K562 (cell line): Measurements from ENCODE around the gene NPFF. TPM values are rescaled to one million over a fixed set of nuclear protein-coding genes. Genes with fewer than 3 reads are reported as not detected.

Source experiments
- ATAC-seq: fragments of 200-7000 bp; cut with Tn5 transposase; 3 replicates; pipeline ENCODE4 v1.9.1; 2020; ENCODE audit warnings: moderate library complexity
- BruUV-seq: library from RNA; stranded (reverse); fragments of 400-500 nt; replicated peaks from 2 replicates; lab custom pipeline; 2021; lab: Mats Ljungman, UMichigan
- CTCF ChIA-PET: fragments of 300-600 bp; formaldehyde crosslinking; extraction: SDS; loops from one replicate; lab custom pipeline; 2021; ENCODE audit warnings: low intra/inter-chr PET ratio; lab: Yijun Ruan, JAX
- POLR2A ChIA-PET: fragments of 300-600, 350-650 bp; sonication (Branson Sonifier 250); formaldehyde crosslinking; extraction: SDS; loops from one replicate; lab custom pipeline; 2021; ENCODE audit warnings: antibody characterized with exemption, inconsistent platforms; lab: Yijun Ruan, JAX
- DNase-seq, 4 experiments: peaks; one replicate each; pipeline versions ENCODE4 v3.0.0 to v3.0.0-alpha.2; 2011 to 2018; ENCODE audit warnings: low spot score in 3 of 4, mixed read lengths in 3 of 4; ENCODE audit errors: extremely low read depth in 1 of 4
- FAIRE-seq: peaks from 2 replicates; lab custom pipeline; 2011; peaks lifted over from hg19 to GRCh38; lab: Jason Lieb, UNC
- H2AFZ ChIP-seq: 2 replicates; pipeline ENCODE4 v1.6.0; 2011; ENCODE audit warnings: low read depth, low read length, control low read depth, inconsistent platforms
- H3K27ac ChIP-seq: fragments of 200-600 bp; 3 replicates; pipeline ENCODE4 v1.8.0; 2011; ENCODE audit warnings: low read depth, mild to moderate bottlenecking, control low read depth, inconsistent platforms, low read length, moderate library complexity, mixed read lengths; ENCODE audit errors: extremely low read depth
- H3K27me3 ChIP-seq, 2 experiments: fragments of 300-600 bp in 1 of 2; 2 replicates in 1 of 2; 3 replicates in 1 of 2; pipeline versions ENCODE4 v1.6.0 to v1.8.0; 2011; ENCODE audit warnings: inconsistent platforms in 2 of 2, low read length in 2 of 2, mild to moderate bottlenecking in 1 of 2, mixed read lengths in 1 of 2, moderate library complexity in 1 of 2; ENCODE audit not compliant: control insufficient read depth in 2 of 2, insufficient read depth in 2 of 2
- H3K36me3 ChIP-seq: fragments of 300-600 bp; 3 replicates; pipeline ENCODE4 v1.8.0; 2011; ENCODE audit warnings: mild to moderate bottlenecking, low read length, inconsistent platforms; ENCODE audit not compliant: control insufficient read depth, insufficient read depth
- H3K4me1 ChIP-seq, 2 experiments: fragments of 200-600 bp in 1 of 2; replicated peaks in 1 of 2; 2 replicates in 1 of 2; 3 replicates in 1 of 2; pipeline versions ENCODE4 v1.5.1 to v1.8.0; 2011; ENCODE audit warnings: inconsistent platforms in 2 of 2, low read length in 2 of 2, mild to moderate bottlenecking in 1 of 2, mixed read lengths in 1 of 2, moderate library complexity in 1 of 2; ENCODE audit not compliant: control insufficient read depth in 2 of 2, insufficient read depth in 2 of 2
- H3K4me2 ChIP-seq: 2 replicates; pipeline ENCODE4 v1.6.1; 2011; ENCODE audit warnings: low read length, control low read depth, inconsistent platforms, mixed read lengths; ENCODE audit not compliant: insufficient read depth
- H3K4me3 ChIP-seq: fragments of 200-600 bp; sonication (generic), shearing (Covaris generic); 2 replicates; pipeline ENCODE4 v1.5.1; 2016; ENCODE audit warnings: control low read depth, inconsistent platforms
- H3K79me2 ChIP-seq: fragments of 200-600 bp; 3 replicates; pipeline ENCODE4 v1.8.0; 2011; ENCODE audit warnings: low read length, inconsistent platforms; ENCODE audit not compliant: control insufficient read depth, insufficient read depth
- H3K9ac ChIP-seq, 2 experiments: 2 replicates each; pipeline versions ENCODE4 v1.6.0 to v1.6.1; 2011; ENCODE audit warnings: low read depth in 2 of 2, low read length in 2 of 2, control low read depth in 1 of 2, inconsistent platforms in 1 of 2, mild to moderate bottlenecking in 1 of 2, mixed read lengths in 1 of 2; ENCODE audit not compliant: insufficient read depth in 1 of 2
- H3K9me1 ChIP-seq: one replicate; pipeline ENCODE4 v1.6.0; 2011; ENCODE audit warnings: inconsistent platforms, mild to moderate bottlenecking, low read length, moderate library complexity; ENCODE audit not compliant: control insufficient read depth, insufficient read depth
- H3K9me3 ChIP-seq: replicated peaks from 2 replicates; pipeline ENCODE4 v1.5.1; 2011; ENCODE audit warnings: low read depth, low read length, inconsistent platforms; ENCODE audit not compliant: control insufficient read depth, insufficient read depth
- H4K20me1 ChIP-seq: replicated peaks from 2 replicates; pipeline ENCODE4 v1.6.1; 2011; ENCODE audit warnings: low read length, inconsistent platforms, mixed read lengths; ENCODE audit not compliant: control insufficient read depth, insufficient read depth
- ARHGAP35 ChIP-seq: fragments of 450-650 bp; IDR thresholded peaks from 2 replicates; pipeline ENCODE4 v1.6.1; 2018; ENCODE audit not compliant: partially characterized antibody
- ZNF436 ChIP-seq: fragments of 250-450, 450-650 bp; sonication (Bioruptor Pico); formaldehyde crosslinking; IDR thresholded peaks from 2 replicates; pipeline ENCODE4 v1.7.0; 2020; ENCODE audit warnings: mild to moderate bottlenecking
- WGBS: fragments of 100-300 bp; shearing (Covaris generic); methylation state at CpG from one replicate; pipeline ENCODE4 v1.1.6; 2016; ENCODE audit warnings: low coverage, mixed read lengths; ENCODE audit not compliant: insufficient coverage; ENCODE audit errors: missing lambda C conversion rate; 5-methylcytosine and 5-hydroxymethylcytosine counted together
- in situ Hi-C: fragments of 300-500 bp; cut with MboI; formaldehyde crosslinking; loops from 4 replicates; pipeline ENCODE4 v1.15.0; 2018; ENCODE audit warnings: inconsistent platforms, mixed read lengths
- intact Hi-C: fragments of 100-400 bp; cut with micrococcal nuclease; formaldehyde crosslinking; loops from 2 replicates; pipeline ENCODE4 v1.14.2; 2022
- polyA plus RNA-seq, 8 experiments: library from polyadenylated mRNA; depleted of rRNA in 4 of 8; stranded (reverse) in 5 of 8; unstranded in 3 of 8; fragments of >200 nt; fragmentation: Nextera tagmentation in 2 of 8; fragmentation: Illumina TruSeq in 1 of 8; extraction: Ambion mirVana in 2 of 8; extraction: Trizol in 1 of 8; gene quantifications; 2 replicates each; pipeline versions ENCODE4 v1.2.1 to v1.2.3, GENCODE V29; 2011 to 2014; ENCODE audit warnings: inconsistent platforms in 1 of 8, missing spikeins in 1 of 8
- total RNA-seq, 7 experiments: library from RNA; depleted of rRNA in 6 of 7; stranded (reverse); fragments of >200 nt in 6 of 7; fragmentation: Illumina TruSeq in 2 of 7; extraction: Trizol in 2 of 7; gene quantifications; 2 replicates each; pipeline versions ENCODE4 v1.2.1 to v1.2.3, GENCODE V29; 2011 to 2021; ENCODE audit warnings: low replicate concordance in 1 of 7
- TF ChIP-seq, protein P1 (sequence below), 2 experiments: fragments of 450-650 bp in 1 of 2; sonication (generic) in 1 of 2; formaldehyde crosslinking in 1 of 2; IDR thresholded peaks in 1 of 2; conservative IDR thresholded peaks in 1 of 2; 2 replicates each; pipeline versions ENCODE4 v1.6.1 to v1.8.1; 2016 to 2023; ENCODE audit warnings: mild to moderate bottlenecking in 2 of 2, moderate library complexity in 2 of 2, inconsistent platforms in 1 of 2, missing genetic modification reagents in 1 of 2
- TF ChIP-seq, protein P2 (sequence below): fragments of 450-650 bp; formaldehyde crosslinking; conservative IDR thresholded peaks from 2 replicates; pipeline ENCODE4 v1.4.0; 2022; ENCODE audit warnings: mild to moderate bottlenecking, missing genetic modification characterization

The NPFF gene
- total and polyA plus RNA-seq, 9 of the 15 experiments (the other 6 are each of a cell fraction or from before 2014, with no cell fraction given) = 0.15 to 1.2 (median 0.55) TPM; not detected in 6

DNA sequence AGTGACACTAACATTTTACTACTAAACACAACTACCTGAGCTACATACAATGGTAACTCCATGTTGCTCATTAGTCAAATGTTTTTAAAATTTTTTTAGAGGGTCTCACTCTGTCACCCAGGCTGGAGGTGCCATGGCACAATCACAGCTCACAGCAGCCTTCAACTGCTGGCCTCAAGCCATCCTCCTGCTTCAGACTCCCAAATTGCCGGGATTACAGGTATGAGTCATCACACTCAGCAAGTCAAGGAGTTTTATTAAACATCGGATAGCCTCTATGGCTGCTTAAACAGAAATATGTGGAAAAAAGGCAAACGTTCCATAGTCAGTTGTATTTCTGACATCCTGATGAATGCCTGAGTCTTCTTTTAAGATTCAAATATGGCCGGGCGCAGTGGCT, 11.1 kb upstream of the NPFF start:
- Histone ChIP-seq H3K9me1 (no peaks in the 10 kb centered on the region), H3K4me1 (no peaks in the 10 kb centered on the region), H4K20me1 (no peaks in the 10 kb centered on the region), H3K4me3 (no peak overlapping the region), H2AFZ (no peak overlapping the region), H3K79me2 (no peaks in the 10 kb centered on the region), H3K9me3 (no peaks in the 10 kb centered on the region), H3K27me3 (no peaks in the 10 kb centered on the region), H3K9ac (no peak overlapping the region), H3K27ac (no peak overlapping the region), H3K4me2 (no peak overlapping the region), H3K36me3 (peaks cover 77% of the 10 kb centered on the region)
- FAIRE-seq (no peak), ATAC-seq (no peak), DNase-seq (no peak)
- in situ Hi-C loops (no loop called here), intact Hi-C loops (no loop called here)
- WGBS = 76% methylated on average over 5 of the region's 5 CpGs
- BruUV-seq = no TSS peak
- TF ChIP-seq, protein P1, sequence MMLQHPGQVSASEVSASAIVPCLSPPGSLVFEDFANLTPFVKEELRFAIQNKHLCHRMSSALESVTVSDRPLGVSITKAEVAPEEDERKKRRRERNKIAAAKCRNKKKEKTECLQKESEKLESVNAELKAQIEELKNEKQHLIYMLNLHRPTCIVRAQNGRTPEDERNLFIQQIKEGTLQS (IDR thresholded peaks at IDR 0.05) = 0 out of 2 replicates have a peak, but pooled peaks have one; percentile 35
- TF ChIP-seq, protein P1 (CRISPR knock-in tag; conservative IDR thresholded peaks at IDR 0.05) = no peak
- TF ChIP-seq ARHGAP35 = no peak
- no peak for TF ChIP-seq ZNF436 (CRISPR knock-in tag)
- TF ChIP-seq, protein P2, sequence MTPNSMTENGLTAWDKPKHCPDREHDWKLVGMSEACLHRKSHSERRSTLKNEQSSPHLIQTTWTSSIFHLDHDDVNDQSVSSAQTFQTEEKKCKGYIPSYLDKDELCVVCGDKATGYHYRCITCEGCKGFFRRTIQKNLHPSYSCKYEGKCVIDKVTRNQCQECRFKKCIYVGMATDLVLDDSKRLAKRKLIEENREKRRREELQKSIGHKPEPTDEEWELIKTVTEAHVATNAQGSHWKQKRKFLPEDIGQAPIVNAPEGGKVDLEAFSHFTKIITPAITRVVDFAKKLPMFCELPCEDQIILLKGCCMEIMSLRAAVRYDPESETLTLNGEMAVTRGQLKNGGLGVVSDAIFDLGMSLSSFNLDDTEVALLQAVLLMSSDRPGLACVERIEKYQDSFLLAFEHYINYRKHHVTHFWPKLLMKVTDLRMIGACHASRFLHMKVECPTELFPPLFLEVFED (CRISPR knock-in tag) = no peak
- ChIA-PET POLR2A (interaction anchor here (0.9 to 2.0 kb wide), 4 partner anchors 10 to 220 kb away, joined by 3 to 6 read pairs (median 4); partner anchors contain the start of gene AAAS), CTCF (interaction anchor here (0.6 kb wide), 2 partner anchors 268 to 497 kb away, joined by 3 to 4 read pairs; no protein-coding TSS in a partner anchor)
